Choroid plexus epithelial cell (primary cell): ENCODE data around the gene CORIN.
"Not testable (repeated sequence)": the region's sequence is repeated elsewhere in the genome, so short reads cannot be mapped to it uniquely, and the experiment has no call there.

ENCODE experiments used
- DNase-seq: peaks from one replicate; pipeline ENCODE4 v3.0.0-alpha.2; 2010; ENCODE audit warnings: low read depth
- H3K4me3 ChIP-seq: 2 replicates; pipeline ENCODE4 v1.5.1; 2011; ENCODE audit warnings: low read depth, mild to moderate bottlenecking, control low read depth, low read length, moderate library complexity
- CTCF ChIP-seq: conservative IDR thresholded peaks from 2 replicates; pipeline ENCODE4 v1.5.1; 2011; ENCODE audit warnings: low read depth, mild to moderate bottlenecking, control low read depth, inconsistent platforms, low read length, moderate library complexity

Gene CORIN

GRCh38 chr4:47562297-47562696 is 275.6 kb downstream of the CORIN start:
- no peak for TF ChIP-seq CTCF
- no peak for DNase-seq
- H3K4me3 ChIP-seq = no peak overlapping the region

GRCh38 chr4:47561331-47561730 is 276.5 kb downstream of the CORIN start:
- H3K4me3 ChIP-seq = no peak overlapping the region
- TF ChIP-seq CTCF = no peak
- no peak for DNase-seq

GRCh38 chr4:47560682-47561081 is 277.2 kb downstream of the CORIN start:
- no peak for TF ChIP-seq CTCF
- DNase-seq = no peak
- H3K4me3 ChIP-seq = no peak overlapping the region

- TF ChIP-seq CTCF = no peak
- H3K4me3 ChIP-seq = no peak overlapping the region
- no peak for DNase-seq
Observed at GRCh38 chr4:47557255-47557654, 280.6 kb downstream of the CORIN start.

GRCh38 chr4:47555920-47556319 is 281.9 kb downstream of the CORIN start:
- H3K4me3 ChIP-seq, DNase-seq: not testable (repeated sequence)

GRCh38 chr4:47553329-47554125 is 284.3 kb downstream of the CORIN start:
- no peak for DNase-seq
- H3K4me3 ChIP-seq = no peak overlapping the region
- TF ChIP-seq CTCF = no peak

- no peak for TF ChIP-seq CTCF
- peak; percentile 15 for DNase-seq
- no peak overlapping the region for H3K4me3 ChIP-seq
Observed at GRCh38 chr4:47551682-47552081, 286.2 kb downstream of the CORIN start.
